ENCODE measurements around the gene PDYN.
"Not testable (repeated sequence)": the region's sequence is repeated elsewhere in the genome, so short reads cannot be mapped to it uniquely, and the experiment has no call there.

PDYN gene

GRCh38 chr20:1993986-1994385, at the start of gene PDYN:
PDYN (minus strand) TSS chr20:1994058; CDS start chr20:1983084, 10,974 bp downstream.
- DNase-seq (ENCODE audit: insufficient read length, low spot score) (no peak), FAIRE-seq (no peak)
- TF ChIP-seq POLR2A (IDR thresholded peaks at IDR 0.05; ENCODE audit: low read depth, low read length), result no peak

GRCh38 chr20:2042400-2042799, 48.5 kb upstream of the PDYN start:
- FAIRE-seq (no peak), DNase-seq (ENCODE audit: insufficient read length, low spot score) (peak; percentile 65)
- no peak for TF ChIP-seq POLR2A (IDR thresholded peaks at IDR 0.05; ENCODE audit: low read depth, low read length)

- FAIRE-seq, result no peak
- TF ChIP-seq POLR2A (IDR thresholded peaks at IDR 0.05; ENCODE audit: low read depth, low read length), result no peak
- DNase-seq (ENCODE audit: insufficient read length, low spot score), result no peak
Measured at GRCh38 chr20:2038161-2038560, 44.3 kb upstream of the PDYN start.

GRCh38 chr20:2037296-2037914, 43.5 kb upstream of the PDYN start:
- no peak for DNase-seq (ENCODE audit: insufficient read length, low spot score)
- FAIRE-seq, result no peak
- TF ChIP-seq POLR2A (IDR thresholded peaks at IDR 0.05; ENCODE audit: low read depth, low read length), result no peak

GRCh38 chr20:2036357-2036756, 42.5 kb upstream of the PDYN start:
- not testable (repeated sequence) for DNase-seq (ENCODE audit: insufficient read length, low spot score); FAIRE-seq

- TF ChIP-seq POLR2A (IDR thresholded peaks at IDR 0.05; ENCODE audit: low read depth, low read length), result no peak
- no peak for DNase-seq (ENCODE audit: insufficient read length, low spot score)
- FAIRE-seq, result no peak
Measured at GRCh38 chr20:2032168-2032567, 38.3 kb upstream of the PDYN start.

- DNase-seq (ENCODE audit: insufficient read length, low spot score) (no peak), FAIRE-seq (no peak)
- no peak for TF ChIP-seq POLR2A (IDR thresholded peaks at IDR 0.05; ENCODE audit: low read depth, low read length)
Measured at GRCh38 chr20:2026514-2026913, 32.7 kb upstream of the PDYN start.

- no peak for DNase-seq (ENCODE audit: insufficient read length, low spot score)
- no peak for TF ChIP-seq POLR2A (IDR thresholded peaks at IDR 0.05; ENCODE audit: low read depth, low read length)
- FAIRE-seq, result no peak
Measured at GRCh38 chr20:2026004-2026403, 32.1 kb upstream of the PDYN start.

GRCh38 chr20:2023151-2023550, 29.3 kb upstream of the PDYN start:
- DNase-seq (ENCODE audit: insufficient read length, low spot score), result no peak
- no peak for TF ChIP-seq POLR2A (IDR thresholded peaks at IDR 0.05; ENCODE audit: low read depth, low read length)
- FAIRE-seq, result no peak

GRCh38 chr20:2022163-2022562, 28.3 kb upstream of the PDYN start:
- FAIRE-seq (no peak), DNase-seq (ENCODE audit: insufficient read length, low spot score) (no peak)
- no peak for TF ChIP-seq POLR2A (IDR thresholded peaks at IDR 0.05; ENCODE audit: low read depth, low read length)

GRCh38 chr20:2010533-2010932, 16.7 kb upstream of the PDYN start:
- DNase-seq (ENCODE audit: insufficient read length, low spot score), result no peak
- FAIRE-seq, result no peak
- TF ChIP-seq POLR2A (IDR thresholded peaks at IDR 0.05; ENCODE audit: low read depth, low read length), result no peak

- FAIRE-seq (no peak), DNase-seq (ENCODE audit: insufficient read length, low spot score) (peak; percentile 30)
Measured at GRCh38 chr20:2006452-2007361, 12.8 kb upstream of the PDYN start.

GRCh38 chr20:2005831-2006426, 12.1 kb upstream of the PDYN start:
- TF ChIP-seq POLR2A (IDR thresholded peaks at IDR 0.05; ENCODE audit: low read depth, low read length), result no peak
- FAIRE-seq (no peak), DNase-seq (ENCODE audit: insufficient read length, low spot score) (peak; percentile 34)

More at GRCh38 chr20:2006452-2007361, 12.8 kb upstream of the PDYN start:
- no peak for TF ChIP-seq POLR2A (IDR thresholded peaks at IDR 0.05; ENCODE audit: low read depth, low read length)

- DNase-seq (ENCODE audit: insufficient read length, low spot score), result no peak
- no peak for TF ChIP-seq POLR2A (IDR thresholded peaks at IDR 0.05; ENCODE audit: low read depth, low read length)
- FAIRE-seq, result no peak
Measured at GRCh38 chr20:2005359-2005758, 11.5 kb upstream of the PDYN start.
